Mesodermal cell (in vitro differentiated cells): Measurements from ENCODE around the gene SLC35E4.
A peak's percentile ranks its signal among the peaks of the same experiment; 100 is the strongest.

ENCODE experiments used
- H3K27ac ChIP-seq: 2 replicates; pipeline ENCODE4 v1.7.0; 2013; ENCODE audit warnings: mild to moderate bottlenecking, low read depth, low read length, moderate library complexity; ENCODE audit not compliant: severe bottlenecking
- H3K36me3 ChIP-seq: 2 replicates; pipeline ENCODE4 v1.7.1; 2013; ENCODE audit warnings: mild to moderate bottlenecking, low read length, moderate library complexity; ENCODE audit not compliant: control insufficient read depth, insufficient read depth
- H3K4me1 ChIP-seq: one replicate; pipeline ENCODE4 v1.7.1; 2013; ENCODE audit warnings: mild to moderate bottlenecking, low read length; ENCODE audit not compliant: insufficient read depth, control insufficient read depth, poor library complexity, severe bottlenecking
- H3K4me3 ChIP-seq: 2 replicates; pipeline ENCODE4 v1.7.0; 2013; ENCODE audit warnings: low read length, control low read depth, mild to moderate bottlenecking; ENCODE audit not compliant: insufficient read depth, poor library complexity, severe bottlenecking; ENCODE audit errors: extremely low read depth
- H3K9me3 ChIP-seq: 2 replicates; pipeline ENCODE4 v1.7.1; 2013; ENCODE audit warnings: mild to moderate bottlenecking, low read length, moderate library complexity; ENCODE audit not compliant: control insufficient read depth
- WGBS, 2 experiments: methylation state at CpG; one replicate each; pipeline ENCODE4 v1.1.5; 2013; ENCODE audit warnings: missing lambda C conversion rate in 2 of 2; ENCODE audit not compliant: insufficient coverage in 2 of 2; 5-methylcytosine and 5-hydroxymethylcytosine counted together

Gene SLC35E4

GRCh38 chr22:30602049-30602448 is 33.5 kb upstream of the SLC35E4 start:
- Histone ChIP-seq H3K27ac (no peak overlapping the region), H3K9me3 (no peaks in the 10 kb centered on the region), H3K4me1 (peaks cover 3% of the 10 kb centered on the region), H3K36me3 (no peaks in the 10 kb centered on the region), H3K4me3 (no peak overlapping the region)
- WGBS, 2 experiments: 20 to 65% methylated on average over 1 to 3 of the region's 3 CpGs

DNA sequence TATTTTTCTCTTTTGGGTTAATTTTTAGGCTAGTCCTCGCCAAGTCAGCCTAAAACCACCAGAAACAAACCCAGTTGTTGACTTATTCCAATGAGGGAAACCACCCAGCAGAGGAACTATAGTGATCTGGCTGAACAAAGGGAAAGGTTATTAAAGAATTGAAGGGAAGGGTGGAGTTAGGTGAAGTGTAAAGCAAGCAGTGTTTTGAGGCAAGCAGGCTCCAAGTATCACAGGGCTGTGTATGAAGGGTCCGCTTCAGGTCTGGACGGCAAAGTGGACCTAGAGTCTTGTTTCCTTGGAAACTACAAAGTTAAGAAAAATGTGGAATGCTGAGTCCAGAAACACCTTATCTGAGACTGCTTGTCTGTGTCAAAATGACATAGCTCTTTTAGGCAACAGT is 31.8 kb upstream of the SLC35E4 start:
- Histone ChIP-seq H3K9me3 (no peaks in the 10 kb centered on the region), H3K27ac (no peak overlapping the region), H3K4me1 (peaks cover 14% of the 10 kb centered on the region), H3K36me3 (no peaks in the 10 kb centered on the region), H3K4me3 (no peak overlapping the region)
- WGBS, 2 experiments: 98 to 100% methylated on average over 2 to 3 of the region's 3 CpGs

DNA sequence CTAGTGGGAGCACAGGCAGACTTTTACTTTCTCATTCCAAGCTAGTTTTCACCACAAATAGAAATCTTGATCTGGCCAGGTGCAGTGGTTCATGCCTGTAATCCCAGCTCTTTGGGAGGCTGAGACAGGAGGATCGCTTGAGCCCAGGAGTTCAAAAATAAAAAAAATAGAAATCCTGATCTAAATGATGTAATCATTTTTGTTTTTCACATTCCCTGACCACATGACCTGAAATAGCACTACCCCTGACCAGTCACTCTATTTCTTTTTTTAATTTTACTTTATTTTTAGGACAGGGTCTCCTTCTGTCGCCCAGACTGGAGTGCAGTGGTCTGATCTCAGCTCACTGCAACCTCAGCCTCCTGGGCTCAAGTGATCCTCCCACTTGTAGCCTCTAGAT is 30.9 kb upstream of the SLC35E4 start:
- no peaks in the 10 kb centered on the region for H3K9me3 ChIP-seq
- H3K27ac ChIP-seq: no peak overlapping the region
- H3K4me1 ChIP-seq: peaks cover 22% of the 10 kb centered on the region
- WGBS, 2 experiments: 63 to 86% methylated on average over 1 of the region's 2 CpGs
- no peaks in the 10 kb centered on the region for H3K36me3 ChIP-seq
- H3K4me3 ChIP-seq: no peak overlapping the region

DNA sequence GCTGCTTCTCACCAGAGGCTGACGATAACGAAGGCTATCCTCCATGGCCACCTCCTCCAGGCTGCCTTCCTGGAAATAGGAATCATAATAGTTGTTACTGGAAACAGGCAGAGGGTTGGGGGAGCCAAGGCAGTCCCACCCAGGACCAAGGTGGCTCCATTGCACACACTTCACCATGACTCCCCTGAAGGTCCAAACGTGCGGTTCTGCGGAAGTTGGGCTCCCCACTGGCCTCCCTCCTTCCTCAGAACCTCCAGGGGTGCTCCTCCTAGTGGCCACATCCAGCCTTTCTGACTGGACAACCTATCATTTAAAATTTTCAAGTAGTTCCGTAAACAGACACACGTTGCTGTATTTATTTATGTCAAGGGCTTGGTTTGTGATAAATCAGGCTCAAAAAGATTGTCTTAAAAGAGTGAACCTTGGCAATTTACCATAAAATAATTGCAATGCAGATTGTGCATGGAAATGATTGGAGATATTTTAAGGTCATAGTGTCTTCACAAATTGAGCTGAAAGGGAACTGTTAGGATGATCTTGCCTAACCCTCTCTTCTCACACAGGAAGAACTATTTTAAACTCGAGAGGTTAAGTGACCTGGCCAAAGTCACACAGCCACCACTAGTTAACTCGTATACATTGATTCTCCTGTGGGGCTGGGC is 30.0 kb upstream of the SLC35E4 start:
- Histone ChIP-seq H3K9me3 (no peaks in the 10 kb centered on the region), H3K4me3 (no peak overlapping the region), H3K4me1 (peaks cover 26% of the 10 kb centered on the region), H3K36me3 (no peaks in the 10 kb centered on the region), H3K27ac (no peak overlapping the region)
- 74 to 79% methylated on average over 5 to 6 of the region's 9 CpGs for WGBS, 2 experiments

DNA sequence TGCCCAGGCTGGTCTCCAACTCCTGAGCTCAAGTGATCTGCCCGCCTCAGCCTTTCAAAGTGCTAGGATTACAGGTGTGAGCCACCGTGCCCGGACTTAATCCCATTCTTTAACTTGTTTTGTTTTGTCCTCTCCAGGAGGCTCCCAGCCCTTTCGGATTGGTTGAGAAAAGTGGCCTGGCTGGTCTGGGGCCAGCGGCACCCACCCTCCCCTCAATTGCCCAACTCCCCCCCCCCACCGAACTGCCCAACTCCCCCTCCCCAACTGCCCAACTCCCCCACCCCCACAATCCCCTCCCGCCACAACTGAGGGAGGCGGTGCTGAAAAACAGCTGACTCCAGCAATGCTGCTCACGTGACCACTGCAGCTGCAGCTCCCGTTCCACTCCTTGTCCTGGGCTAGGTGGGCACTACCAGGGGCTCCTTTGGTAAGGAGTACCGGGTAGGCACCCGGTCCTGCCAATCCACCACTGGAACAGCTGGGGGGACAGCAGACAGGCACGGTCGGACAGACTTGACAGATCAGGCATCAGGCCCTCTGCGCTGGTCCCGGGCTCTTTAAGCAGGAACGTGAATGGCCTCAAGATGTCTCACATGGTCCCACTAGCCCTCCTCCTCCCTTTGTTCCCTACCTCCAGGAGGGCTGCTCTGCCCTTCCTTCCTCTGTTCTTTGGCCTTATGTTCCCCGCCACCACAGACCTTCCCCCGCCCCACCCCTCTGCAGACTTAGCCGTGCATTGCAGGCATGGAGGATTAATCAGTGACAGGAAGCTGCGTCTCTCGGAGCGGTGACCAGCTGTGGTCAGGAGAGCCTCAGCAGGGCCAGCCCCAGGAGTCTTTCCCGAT is 28.9 kb upstream of the SLC35E4 start, which contains the start of gene TCN2:
Gene TCN2, plus strand, starts transcription at position 720 of the 845 bp plus-strand sequence. CDS start 158 bp downstream, outside the sequence.
- Histone ChIP-seq H3K4me3 (peak within 1 kb of the TSS; percentile 41), H3K27ac (peak within 1 kb of the TSS; percentile 72), H3K36me3 (no peaks in the 10 kb centered on the region), H3K4me1 (peaks cover 26% of the 10 kb centered on the region), H3K9me3 (no peaks in the 10 kb centered on the region)
- WGBS, 2 experiments: 17% methylated on average over 14 to 17 of the region's 24 CpGs

- H3K4me3 ChIP-seq: peak overlapping the region; percentile 41
- 75 to 89% methylated on average over 1 to 5 of the region's 7 CpGs for WGBS, 2 experiments
- peak overlapping the region; percentile 72 for H3K27ac ChIP-seq
- no peaks in the 10 kb centered on the region for H3K9me3 ChIP-seq
- H3K36me3 ChIP-seq: no peaks in the 10 kb centered on the region
- H3K4me1 ChIP-seq: peaks cover 26% of the 10 kb centered on the region
Measured at GRCh38 chr22:30607300-30607930, 28.2 kb upstream of the SLC35E4 start.

DNA sequence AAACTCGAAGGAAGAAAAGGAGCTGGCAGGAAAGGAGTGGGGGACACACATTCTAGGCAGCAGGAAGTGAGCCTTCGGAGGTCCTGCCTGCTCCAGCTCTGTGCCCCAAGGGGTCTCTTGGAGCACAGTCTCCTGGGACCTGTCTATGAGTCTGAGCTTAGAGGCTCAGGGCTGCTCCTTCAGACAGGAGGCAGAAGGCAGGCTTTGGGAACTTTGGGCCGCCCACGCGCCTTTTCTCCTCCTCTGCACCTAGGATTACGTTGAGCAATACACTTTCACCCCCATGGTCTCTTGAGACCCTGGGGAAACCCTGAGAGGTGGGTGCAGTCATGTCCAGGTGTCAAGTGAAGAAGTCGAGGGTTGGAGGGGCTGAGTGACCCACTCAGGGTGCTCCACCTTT is 27.6 kb upstream of the SLC35E4 start:
- Histone ChIP-seq H3K4me3 (no peak overlapping the region), H3K4me1 (peaks cover 26% of the 10 kb centered on the region), H3K36me3 (no peaks in the 10 kb centered on the region), H3K9me3 (no peaks in the 10 kb centered on the region), H3K27ac (no peak overlapping the region)
- 91 to 94% methylated on average over 5 of the region's 7 CpGs for WGBS, 2 experiments

- H3K9me3 ChIP-seq: no peaks in the 10 kb centered on the region
- H3K27ac ChIP-seq: peak overlapping the region; percentile 65
- peaks cover 26% of the 10 kb centered on the region for H3K4me1 ChIP-seq
- H3K36me3 ChIP-seq: no peaks in the 10 kb centered on the region
- H3K4me3 ChIP-seq: no peak overlapping the region
- 66 to 67% methylated on average over 15 to 16 of the region's 17 CpGs for WGBS, 2 experiments
Measured at GRCh38 chr22:30609260-30610185, 26.1 kb upstream of the SLC35E4 start.

DNA sequence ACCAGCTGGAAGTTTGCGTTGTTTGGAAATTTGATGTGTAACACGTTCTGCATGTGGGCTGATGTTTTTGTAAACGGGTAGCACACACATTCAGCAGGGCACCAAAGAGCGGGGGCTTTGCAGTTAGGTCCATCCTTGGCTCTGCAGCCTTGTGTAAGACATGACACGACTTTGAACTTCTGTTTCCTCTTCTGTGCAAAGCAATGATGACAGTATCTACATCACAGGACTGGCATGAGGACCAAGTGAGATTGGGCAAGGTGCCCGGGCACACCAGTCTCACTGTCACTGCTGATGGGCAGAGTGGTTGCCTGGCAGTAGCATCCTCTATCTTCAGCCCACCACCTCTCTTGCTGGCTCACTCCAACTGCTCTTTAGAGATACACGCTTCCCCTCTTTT is 25.3 kb upstream of the SLC35E4 start:
- Histone ChIP-seq H3K27ac (no peak overlapping the region), H3K9me3 (no peaks in the 10 kb centered on the region), H3K4me1 (peaks cover 26% of the 10 kb centered on the region), H3K4me3 (no peak overlapping the region), H3K36me3 (no peaks in the 10 kb centered on the region)
- WGBS, 2 experiments: 95 to 96% methylated on average over 6 of the region's 7 CpGs

DNA sequence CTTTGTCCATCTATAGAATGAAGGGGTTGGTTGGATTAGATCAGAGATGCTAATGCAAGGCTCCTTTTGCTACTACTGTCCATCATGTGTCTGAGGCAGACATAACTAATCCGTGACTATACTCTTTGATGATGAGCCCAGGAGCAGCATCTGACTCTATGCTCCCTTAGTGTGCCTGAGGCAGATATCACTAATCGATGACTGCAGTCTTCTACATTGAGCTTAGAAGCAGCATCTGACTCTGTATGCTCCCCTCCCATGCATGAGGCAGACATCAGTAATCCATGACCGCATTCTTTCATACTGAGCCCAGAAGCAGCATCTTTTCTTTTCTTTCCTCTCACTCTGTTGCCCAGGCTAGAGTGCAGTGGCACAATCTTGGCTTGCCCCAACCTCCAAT is 24.4 kb upstream of the SLC35E4 start:
- H3K36me3 ChIP-seq: no peaks in the 10 kb centered on the region

More for the DNA sequence above, 24.4 kb upstream of the SLC35E4 start:
- peaks cover 26% of the 10 kb centered on the region for H3K4me1 ChIP-seq
- H3K27ac ChIP-seq: no peak overlapping the region
- no peak overlapping the region for H3K4me3 ChIP-seq
- 95% methylated on average over 3 of the region's 3 CpGs for whole genome bisulfite sequencing, 2 experiments
- H3K9me3 ChIP-seq: no peaks in the 10 kb centered on the region
